Kidney glomerular epithelial cell (primary cell): ENCODE measurements around the gene BACH2.

ENCODE experiments used
- DNase-seq: peaks from one replicate; lab custom pipeline; 2025; lab: John Stamatoyannopoulos, UW

The BACH2 gene

GRCh38 chr6:90028066-90028778 is 268.4 kb downstream of the BACH2 start:
- DNase-seq, result no peak

- no peak for DNase-seq
These were observed 270.4 kb downstream of the BACH2 start for GRCh38 chr6:90026216-90026615.

- DNase-seq, result peak; percentile 70
These were observed 271.1 kb downstream of the BACH2 start for GRCh38 chr6:90025523-90026061.

- no peak for DNase-seq
These were observed 272.0 kb downstream of the BACH2 start for GRCh38 chr6:90024633-90025032.

GRCh38 chr6:90021711-90022110 is 274.9 kb downstream of the BACH2 start:
- DNase-seq, result no peak

- DNase-seq, result no peak
These were observed 275.9 kb downstream of the BACH2 start for GRCh38 chr6:90020746-90021145.

GRCh38 chr6:90019216-90019615 is 277.4 kb downstream of the BACH2 start:
- no peak for DNase-seq

- DNase-seq, result no peak
These were observed 280.8 kb downstream of the BACH2 start for GRCh38 chr6:90015883-90016282.

- DNase-seq, result peak; percentile 6
These were observed 287.6 kb downstream of the BACH2 start for GRCh38 chr6:90008908-90009501.

- DNase-seq, result no peak
These were observed 288.3 kb downstream of the BACH2 start for GRCh38 chr6:90008189-90008907.

GRCh38 chr6:90005048-90005827 is 291.4 kb downstream of the BACH2 start:
- DNase-seq, result no peak

GRCh38 chr6:90004511-90004910 is 292.1 kb downstream of the BACH2 start:
- no peak for DNase-seq

GRCh38 chr6:90003941-90004340 is 292.7 kb downstream of the BACH2 start:
- DNase-seq, result no peak

- peak; percentile 8 for DNase-seq
These were observed 293.4 kb downstream of the BACH2 start for GRCh38 chr6:90003069-90003795.

- DNase-seq, result no peak
These were observed 295.5 kb downstream of the BACH2 start for GRCh38 chr6:90000864-90001731.

- no peak for DNase-seq
These were observed 296.5 kb downstream of the BACH2 start for GRCh38 chr6:89999945-90000825.

GRCh38 chr6:89999154-89999553 is 297.5 kb downstream of the BACH2 start:
- peak; percentile 77 for DNase-seq

GRCh38 chr6:89997456-89998445 is 298.9 kb downstream of the BACH2 start:
- peak; percentile 46 for DNase-seq
